ENCODE results near the gene ITGB1BP2. TPM values are rescaled to one million over a fixed set of nuclear protein-coding genes. Genes with fewer than 3 reads are reported as not detected.
"Not testable (repeated sequence)": the region's sequence is repeated elsewhere in the genome, so short reads cannot be mapped to it uniquely, and the experiment has no call there.

The ITGB1BP2 gene
- total RNA-seq, 1 donor, result 6.5 TPM

DNA sequence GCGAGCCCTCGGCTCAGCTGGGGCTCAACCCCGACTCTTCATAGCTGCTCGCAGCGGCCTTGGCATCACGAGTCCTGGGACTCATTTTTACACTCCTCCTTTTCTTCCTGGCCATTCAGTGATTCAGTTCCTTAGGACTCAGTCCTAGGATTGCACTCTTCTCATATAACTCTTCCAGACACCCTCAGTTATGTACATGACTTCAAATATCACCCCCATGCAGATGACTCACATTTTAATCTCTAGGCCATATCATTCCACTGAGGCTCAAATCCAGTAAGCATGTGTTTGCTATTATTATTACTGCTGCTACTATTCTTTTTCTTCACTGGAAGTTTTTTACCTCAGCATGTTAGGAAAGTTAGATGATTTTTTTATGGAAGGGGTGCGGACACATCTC is 14.4 kb downstream of the ITGB1BP2 start:
- DNase-seq (ENCODE audit: low read depth), result peak; percentile 71
- H3K4me3 ChIP-seq (ENCODE audit: low read depth, low read length), result no peak overlapping the region
- TF ChIP-seq, protein P1, sequence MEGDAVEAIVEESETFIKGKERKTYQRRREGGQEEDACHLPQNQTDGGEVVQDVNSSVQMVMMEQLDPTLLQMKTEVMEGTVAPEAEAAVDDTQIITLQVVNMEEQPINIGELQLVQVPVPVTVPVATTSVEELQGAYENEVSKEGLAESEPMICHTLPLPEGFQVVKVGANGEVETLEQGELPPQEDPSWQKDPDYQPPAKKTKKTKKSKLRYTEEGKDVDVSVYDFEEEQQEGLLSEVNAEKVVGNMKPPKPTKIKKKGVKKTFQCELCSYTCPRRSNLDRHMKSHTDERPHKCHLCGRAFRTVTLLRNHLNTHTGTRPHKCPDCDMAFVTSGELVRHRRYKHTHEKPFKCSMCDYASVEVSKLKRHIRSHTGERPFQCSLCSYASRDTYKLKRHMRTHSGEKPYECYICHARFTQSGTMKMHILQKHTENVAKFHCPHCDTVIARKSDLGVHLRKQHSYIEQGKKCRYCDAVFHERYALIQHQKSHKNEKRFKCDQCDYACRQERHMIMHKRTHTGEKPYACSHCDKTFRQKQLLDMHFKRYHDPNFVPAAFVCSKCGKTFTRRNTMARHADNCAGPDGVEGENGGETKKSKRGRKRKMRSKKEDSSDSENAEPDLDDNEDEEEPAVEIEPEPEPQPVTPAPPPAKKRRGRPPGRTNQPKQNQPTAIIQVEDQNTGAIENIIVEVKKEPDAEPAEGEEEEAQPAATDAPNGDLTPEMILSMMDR (IDR thresholded peaks at IDR 0.05; ENCODE audit: insufficient read depth, low read depth, low read length), result no peak

DNA sequence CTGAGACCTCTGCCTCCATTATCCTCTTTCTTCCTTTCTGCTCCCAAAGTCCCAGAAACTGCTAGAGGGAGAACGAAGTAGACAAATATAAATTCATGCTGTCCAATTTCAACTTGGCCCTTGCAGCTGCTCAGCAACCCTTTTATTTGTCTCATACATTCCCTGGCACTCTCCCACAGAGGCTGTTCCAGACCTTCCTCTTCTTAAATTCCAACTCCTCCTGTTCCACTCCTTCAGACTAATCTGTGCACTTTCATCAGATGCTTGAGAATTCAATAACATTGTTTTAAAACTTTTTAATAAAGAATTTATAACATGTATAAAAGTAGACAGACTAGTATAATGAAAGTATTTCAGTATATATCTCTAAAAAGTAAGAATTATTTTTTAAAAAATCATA is 15.4 kb downstream of the ITGB1BP2 start:
- not testable (repeated sequence) for DNase-seq (ENCODE audit: low read depth); H3K4me3 ChIP-seq (ENCODE audit: low read depth, low read length)

DNA sequence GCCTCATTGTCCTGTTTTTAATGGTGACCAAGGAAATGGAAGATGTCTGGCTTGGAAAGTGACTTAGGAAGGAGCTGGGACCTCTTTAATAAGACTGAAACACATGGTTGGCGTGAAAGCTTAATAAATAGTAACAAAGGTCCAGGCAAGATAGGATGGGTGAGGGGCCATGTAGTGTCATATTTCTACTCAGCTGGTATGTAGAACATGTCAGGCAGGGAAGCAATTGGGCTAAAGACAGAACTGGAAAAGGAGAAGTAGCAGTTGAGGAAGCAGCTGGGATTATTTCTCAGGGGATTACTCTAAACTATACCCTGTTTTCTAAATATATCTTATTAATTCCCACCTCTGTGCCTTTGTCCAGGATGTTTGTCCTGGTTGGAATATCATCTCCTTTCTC is 18.6 kb downstream of the ITGB1BP2 start:
- no peak for DNase-seq (ENCODE audit: low read depth)
- H3K4me3 ChIP-seq (ENCODE audit: low read depth, low read length), result no peak overlapping the region
- TF ChIP-seq, protein P1 (IDR thresholded peaks at IDR 0.05; ENCODE audit: insufficient read depth, low read depth, low read length), result no peak

DNA sequence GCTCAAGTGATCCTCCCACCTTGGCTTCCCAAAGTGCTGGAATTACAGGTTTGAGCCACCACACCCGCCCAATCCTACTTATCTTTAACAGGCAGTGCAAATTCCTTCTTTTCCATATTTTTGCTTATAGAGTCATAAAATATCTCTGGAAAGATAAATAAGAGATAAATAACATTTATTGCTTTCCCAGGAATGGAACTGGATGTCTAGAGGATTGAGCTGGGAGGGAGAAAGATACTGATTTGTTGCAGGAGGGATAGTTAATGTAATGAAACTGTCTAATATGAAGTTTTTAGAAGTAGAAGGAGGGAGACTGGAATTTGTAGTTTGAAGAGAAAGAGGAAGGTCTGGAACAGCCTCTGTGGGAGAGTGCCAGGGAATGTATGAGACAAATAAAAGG is 20.2 kb downstream of the ITGB1BP2 start:
- H3K4me3 ChIP-seq (ENCODE audit: low read depth, low read length), result no peak overlapping the region
- DNase-seq (ENCODE audit: low read depth), result peak; percentile 68
- TF ChIP-seq, protein P1 (IDR thresholded peaks at IDR 0.05; ENCODE audit: insufficient read depth, low read depth, low read length), result no peak

GRCh38 chrX:71324452-71324851 is 22.9 kb downstream of the ITGB1BP2 start:
- not testable (repeated sequence) for H3K4me3 ChIP-seq (ENCODE audit: low read depth, low read length); DNase-seq (ENCODE audit: low read depth)

DNA sequence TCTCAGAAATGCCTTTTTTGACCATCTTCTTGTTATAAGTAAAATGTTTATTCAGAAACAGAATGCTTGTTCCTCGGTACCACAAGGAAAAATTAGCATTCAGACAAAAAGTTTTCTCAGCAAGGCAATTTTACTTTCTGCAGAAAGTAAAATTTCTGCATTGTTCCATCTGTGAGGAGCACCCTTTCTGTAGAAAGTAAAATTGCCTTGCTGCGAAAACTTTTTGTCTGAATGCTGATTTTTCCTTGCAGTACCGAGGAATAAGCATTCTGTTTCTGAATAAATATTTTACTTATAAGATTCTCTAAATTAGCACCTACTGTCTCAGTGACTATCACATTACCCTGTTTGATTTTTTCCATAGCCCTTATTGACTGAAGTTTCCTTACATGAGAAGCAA is 24.8 kb downstream of the ITGB1BP2 start:
- TF ChIP-seq, protein P1 (IDR thresholded peaks at IDR 0.05; ENCODE audit: insufficient read depth, low read depth, low read length), result no peak
- DNase-seq (ENCODE audit: low read depth), result no peak
- no peak overlapping the region for H3K4me3 ChIP-seq (ENCODE audit: low read depth, low read length)

DNA sequence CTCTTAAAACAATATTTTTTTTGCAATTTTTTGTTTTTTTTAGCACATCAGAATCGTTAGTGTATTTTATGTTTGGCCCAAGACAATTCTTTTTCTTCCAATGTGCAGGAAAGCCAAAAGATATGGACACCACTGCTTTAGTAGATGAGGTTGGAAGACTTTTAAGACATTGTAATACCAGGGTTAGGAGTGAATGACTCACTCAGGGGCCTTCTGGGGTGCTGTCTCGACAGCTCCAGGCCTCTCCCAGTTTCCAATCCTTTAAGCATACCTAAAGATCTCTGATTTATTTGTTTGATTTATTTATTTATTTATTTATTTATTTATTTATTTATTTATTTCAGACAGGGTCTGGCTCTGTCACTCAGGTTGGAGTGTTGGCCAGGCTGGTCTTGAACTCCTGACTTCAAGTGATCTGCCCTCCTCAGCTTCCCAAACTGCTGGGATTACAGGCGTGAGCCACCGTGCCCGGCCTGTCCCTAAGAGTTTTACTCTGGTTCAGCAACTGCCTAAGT is 47.7 kb downstream of the ITGB1BP2 start:
- H3K4me3 ChIP-seq (ENCODE audit: low read depth, low read length), result not testable (repeated sequence)
- peak; percentile 10 for DNase-seq (ENCODE audit: low read depth)

DNA sequence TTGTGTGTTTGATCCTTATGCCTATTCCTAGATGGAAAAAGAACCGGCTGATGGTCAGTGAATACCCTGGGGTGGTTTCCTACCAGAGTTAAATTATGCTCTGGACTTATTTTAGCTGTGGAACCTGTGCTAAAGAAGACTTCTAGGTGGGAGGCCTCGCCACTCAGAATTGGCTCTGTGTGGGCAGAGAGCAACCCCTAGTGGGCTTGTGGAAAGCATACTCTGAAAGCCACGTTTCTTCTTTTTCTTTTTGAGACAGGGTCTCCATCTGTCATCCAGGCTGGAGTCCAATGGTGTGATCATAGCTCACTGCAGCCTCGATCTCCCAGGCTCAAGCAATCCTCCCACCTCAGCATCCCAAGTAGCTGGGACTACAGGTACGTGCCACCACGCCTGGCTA is 48.3 kb downstream of the ITGB1BP2 start:
- not testable (repeated sequence) for DNase-seq (ENCODE audit: low read depth)

GRCh38 chrX:71352439-71352838 is 50.9 kb downstream of the ITGB1BP2 start:
- DNase-seq (ENCODE audit: low read depth); H3K4me3 ChIP-seq (ENCODE audit: low read depth, low read length): not testable (repeated sequence)

More for the DNA sequence above, 48.3 kb downstream of the ITGB1BP2 start:
- not testable (repeated sequence) for H3K4me3 ChIP-seq (ENCODE audit: low read depth, low read length)
- TF ChIP-seq, protein P1 (IDR thresholded peaks at IDR 0.05; ENCODE audit: insufficient read depth, low read depth, low read length), result peak; percentile 15

Other genes with a start within 250 kb of the ITGB1BP2 start
- gene SNX12, start 233.4 kb upstream of the ITGB1BP2 start, total RNA-seq, result 61.5 and 73.4 TPM in 2 replicates
- gene FOXO4, start 205.9 kb upstream of the ITGB1BP2 start, total RNA-seq, result 4.3 and 4.5 TPM in 2 replicates
- gene CXorf65, start 195.0 kb upstream of the ITGB1BP2 start, total RNA-seq, result not detected in 2 replicates
- not detected in 2 replicates for gene IL2RG, start 190.2 kb upstream of the ITGB1BP2 start, total RNA-seq
- 31.5 and 34.5 TPM in 2 replicates for gene MED12, start 183.2 kb upstream of the ITGB1BP2 start, total RNA-seq
- 0.32 and 0.43 TPM in 2 replicates for gene NLGN3, start 156.9 kb upstream of the ITGB1BP2 start, total RNA-seq
- not detected in 2 replicates for gene GJB1, start 78.5 kb upstream of the ITGB1BP2 start, total RNA-seq
- 22.9 and 28.5 TPM in 2 replicates for gene ZMYM3, start 47.6 kb upstream of the ITGB1BP2 start, total RNA-seq
- 355 and 462 TPM in 2 replicates for gene NONO, start 18.1 kb upstream of the ITGB1BP2 start, total RNA-seq
- gene TAF1, start 64.6 kb downstream of the ITGB1BP2 start, total RNA-seq, result 27.1 and 37.6 TPM in 2 replicates
- 124 and 159 TPM in 2 replicates for gene OGT, start 231.4 kb downstream of the ITGB1BP2 start, total RNA-seq